A549 (cell line): ENCODE measurements around the gene MIA2. TPM values are rescaled to one million over a fixed set of nuclear protein-coding genes. Genes with fewer than 3 reads are reported as not detected.

Experiments
- polyA plus RNA-seq, 4 experiments: library from polyadenylated mRNA; depleted of rRNA in 3 of 4; stranded (reverse); fragments of >200 nt; fragmentation: RNase III in 1 of 4; extraction: RNeasy Plus Mini Kit Qiagen cat#74134 plus additional on column Dnase treatment in 1 of 4; gene quantifications; 2 replicates in 3 of 4; 3 replicates in 1 of 4; pipeline ENCODE4 v1.2.3, GENCODE V29; 2011 to 2017

MIA2 gene
- polyA plus RNA-seq, 2 of the 4 experiments (the other 2 are of a cell fraction) = 25.4 to 73.9 TPM

Other genes with a start within 250 kb of the MIA2 start
- gene SEC23A, start 130.7 kb upstream of the MIA2 start, polyA plus RNA-seq (2011; rRNA removed) = 176 and 238 TPM in 2 replicates
- gene SEC23A, start 130.7 kb upstream of the MIA2 start, polyA plus RNA-seq (2017; fragmentation: RNase III; extraction: RNeasy Plus Mini Kit Qiagen cat#74134 plus additional on column Dnase treatment) = 90.2 to 105 TPM (median 96.4 TPM) in 3 replicates
- 48.1 and 67.8 TPM in 2 replicates for gene GEMIN2, start 119.6 kb upstream of the MIA2 start, polyA plus RNA-seq (2011; rRNA removed)
- 26.8 to 31.7 TPM (median 30.6 TPM) in 3 replicates for gene GEMIN2, start 119.6 kb upstream of the MIA2 start, polyA plus RNA-seq (2017; fragmentation: RNase III; extraction: RNeasy Plus Mini Kit Qiagen cat#74134 plus additional on column Dnase treatment)
- 18.7 and 31.6 TPM in 2 replicates for gene TRAPPC6B, start 63.6 kb upstream of the MIA2 start, polyA plus RNA-seq (2011; rRNA removed)
- 14.7 to 16.4 TPM (median 15.7 TPM) in 3 replicates for gene TRAPPC6B, start 63.6 kb upstream of the MIA2 start, polyA plus RNA-seq (2017; fragmentation: RNase III; extraction: RNeasy Plus Mini Kit Qiagen cat#74134 plus additional on column Dnase treatment)
- 40.3 and 50.1 TPM in 2 replicates for gene PNN, start 58.7 kb upstream of the MIA2 start, polyA plus RNA-seq (2011; rRNA removed)
- 108 to 124 TPM (median 117 TPM) in 3 replicates for gene PNN, start 58.7 kb upstream of the MIA2 start, polyA plus RNA-seq (2017; fragmentation: RNase III; extraction: RNeasy Plus Mini Kit Qiagen cat#74134 plus additional on column Dnase treatment)
- gene FBXO33, start 198.5 kb downstream of the MIA2 start, polyA plus RNA-seq (2011; rRNA removed) = 10.6 and 10.8 TPM in 2 replicates
- gene FBXO33, start 198.5 kb downstream of the MIA2 start, polyA plus RNA-seq (2017; fragmentation: RNase III; extraction: RNeasy Plus Mini Kit Qiagen cat#74134 plus additional on column Dnase treatment) = 6.6 to 8.2 TPM (median 7.3 TPM) in 3 replicates